AG04450 (cell line): ENCODE data around the gene POLE4. TPM values are rescaled to one million over a fixed set of nuclear protein-coding genes. Genes with fewer than 3 reads are reported as not detected.
A peak's percentile ranks its signal among the peaks of the same experiment; 100 is the strongest.

ENCODE experiments used
- CTCF ChIA-PET: fragments of 300-600, 350-600 bp; formaldehyde crosslinking; extraction: SDS; loops from one replicate; lab custom pipeline; 2022; ENCODE audit warnings: antibody characterized with exemption, inconsistent platforms; lab: Charles Lee
- POLR2A ChIA-PET: fragments of 350-600 bp; formaldehyde crosslinking; extraction: SDS; loops from one replicate; lab custom pipeline; 2021; ENCODE audit warnings: antibody characterized with exemption, inconsistent platforms; lab: Yijun Ruan, JAX
- DNase-seq: peaks from one replicate; pipeline ENCODE4 v3.0.0-alpha.2; 2011; ENCODE audit warnings: low read depth, low spot score
- H3K27ac ChIP-seq: one replicate; pipeline ENCODE4 v1.5.1; 2012; ENCODE audit warnings: low read depth, low read length, control low read depth
- H3K27me3 ChIP-seq: one replicate; pipeline ENCODE4 v1.6.0; 2012; ENCODE audit warnings: low read length; ENCODE audit not compliant: control insufficient read depth, insufficient read depth
- H3K4me3 ChIP-seq: 2 replicates; pipeline ENCODE4 v1.5.1; 2011; ENCODE audit warnings: mild to moderate bottlenecking, low read depth, low read length, control low read depth
- H3K9me3 ChIP-seq: 2 replicates; pipeline ENCODE4 v1.5.1; 2012; ENCODE audit warnings: low read length; ENCODE audit not compliant: control insufficient read depth, insufficient read depth
- CTCF ChIP-seq: IDR thresholded peaks from 2 replicates; pipeline ENCODE4 v1.5.1; 2011; ENCODE audit warnings: low read depth, low read length, control low read depth, inconsistent platforms
- polyA plus RNA-seq: library from polyadenylated mRNA; depleted of rRNA; stranded (reverse); fragments of >200 nt; gene quantifications from 2 replicates; pipeline ENCODE4 v1.2.3, GENCODE V29; 2011

The POLE4 gene
- polyA plus RNA-seq, 1 experiment, result 50.2 TPM

- H3K9me3 ChIP-seq, result peaks cover 5% of the 10 kb centered on the region; the same call in 1 of the 2 replicates
- DNase-seq, result no peak
- CTCF ChIA-PET, result interaction anchor here (1.5 kb wide), 1 partner anchor 8 kb away, joined by 4 read pairs; no protein-coding TSS in a partner anchor
- POLR2A ChIA-PET, result no interaction called here
- H3K27ac ChIP-seq, result no peak overlapping the region
- no peak overlapping the region for H3K4me3 ChIP-seq
- no peaks in the 10 kb centered on the region for H3K27me3 ChIP-seq
- TF ChIP-seq CTCF, result no peak
Observed at GRCh38 chr2:74952575-74952974, 5.9 kb upstream of the POLE4 start.

- CTCF ChIA-PET, result interaction anchor here (1.5 kb wide), 1 partner anchor 9 kb away, joined by 4 read pairs; no protein-coding TSS in a partner anchor
- no peak overlapping the region for H3K4me3 ChIP-seq
- POLR2A ChIA-PET, result no interaction called here
- H3K27me3 ChIP-seq, result no peaks in the 10 kb centered on the region
- TF ChIP-seq CTCF, result no peak
- H3K27ac ChIP-seq, result no peak overlapping the region
- H3K9me3 ChIP-seq, result peaks cover 6% of the 10 kb centered on the region
- no peak for DNase-seq
Observed at GRCh38 chr2:74953796-74954499, 4.5 kb upstream of the POLE4 start.

- TF ChIP-seq CTCF, result no peak
- H3K9me3 ChIP-seq, result peaks cover 11% of the 10 kb centered on the region
- POLR2A ChIA-PET, result no interaction called here
- no peak for DNase-seq
- H3K27ac ChIP-seq, result no peak overlapping the region
- CTCF ChIA-PET, result no interaction called here
- H3K27me3 ChIP-seq, result no peaks in the 10 kb centered on the region
- H3K4me3 ChIP-seq, result no peak overlapping the region
Observed at GRCh38 chr2:74954500-74954874, 4.0 kb upstream of the POLE4 start.

GRCh38 chr2:74957886-74958273, 563 bp upstream of the POLE4 start:
- no peak for DNase-seq
- POLR2A ChIA-PET, result no interaction called here

More at GRCh38 chr2:74957886-74958273, 563 bp upstream of the POLE4 start:
- Histone ChIP-seq H3K27me3 (no peaks in the 10 kb centered on the region), H3K9me3 (peaks cover 11% of the 10 kb centered on the region), H3K27ac (peak overlapping the region; percentile 49), H3K4me3 (peak overlapping the region; percentile 84)
- CTCF ChIA-PET, result interaction anchor here (0.9 kb wide), 1 partner anchor 269 kb away, joined by 3 read pairs; no protein-coding TSS in a partner anchor
- no peak for TF ChIP-seq CTCF
